GM20431 (cell line): ENCODE data around the gene GPR173.

ENCODE experiments used
- in situ Hi-C: fragments of 300-500 bp; cut with MseI, MboI; formaldehyde crosslinking; loops from one replicate; pipeline ENCODE4 v1.15.0; 2020; ENCODE audit warnings: low sequenced_read_pairs; ENCODE audit not compliant: unreplicated experiment

Gene GPR173

GRCh38 chrX:53048169-53049126 is at the start of gene GPR173:
TSS of gene GPR173 (plus strand) at chrX:53048789. CDS start at chrX:53076622, 27,833 bp downstream.
- in situ Hi-C loops, result no loop called here

DNA sequence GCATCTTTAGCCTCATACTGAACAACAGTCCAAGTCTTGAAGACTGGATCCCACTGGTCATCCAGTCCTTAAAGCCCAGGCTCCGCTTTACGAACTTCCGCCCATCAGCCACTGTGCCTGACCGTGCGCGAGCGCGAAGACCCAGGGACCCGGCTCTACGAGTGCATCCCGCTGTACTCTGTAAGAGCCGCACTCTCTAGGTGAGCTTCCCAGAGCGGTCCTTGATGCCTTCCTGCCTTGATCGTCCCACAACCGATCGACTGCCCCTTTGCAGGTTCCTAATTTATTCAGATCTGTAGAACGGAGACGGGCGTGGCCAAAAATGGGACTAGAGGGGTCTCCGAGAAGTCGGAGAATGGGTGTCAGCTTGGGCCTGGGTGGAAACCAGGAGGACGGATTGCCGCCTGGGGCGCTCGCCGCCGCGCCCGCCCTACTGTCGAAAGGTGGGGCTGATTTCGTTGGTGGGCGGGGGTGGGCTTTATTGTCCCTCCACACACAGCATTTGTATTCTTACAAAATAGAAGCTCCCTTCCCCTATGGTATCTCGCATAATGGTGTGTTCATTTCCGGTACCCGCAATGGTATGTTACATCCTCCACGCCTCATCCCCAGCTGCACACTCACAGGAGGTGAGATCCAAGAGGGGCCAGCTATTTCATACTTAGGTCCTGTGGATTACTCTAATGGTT is 48.0 kb upstream of the GPR173 start:
- in situ Hi-C loops, result no loop called here

- in situ Hi-C loops, result no loop called here
These were observed 46.6 kb upstream of the GPR173 start for GRCh38 chrX:53001958-53002357.

- in situ Hi-C loops, result no loop called here
These were observed 45.5 kb upstream of the GPR173 start for GRCh38 chrX:53003111-53003510.

DNA sequence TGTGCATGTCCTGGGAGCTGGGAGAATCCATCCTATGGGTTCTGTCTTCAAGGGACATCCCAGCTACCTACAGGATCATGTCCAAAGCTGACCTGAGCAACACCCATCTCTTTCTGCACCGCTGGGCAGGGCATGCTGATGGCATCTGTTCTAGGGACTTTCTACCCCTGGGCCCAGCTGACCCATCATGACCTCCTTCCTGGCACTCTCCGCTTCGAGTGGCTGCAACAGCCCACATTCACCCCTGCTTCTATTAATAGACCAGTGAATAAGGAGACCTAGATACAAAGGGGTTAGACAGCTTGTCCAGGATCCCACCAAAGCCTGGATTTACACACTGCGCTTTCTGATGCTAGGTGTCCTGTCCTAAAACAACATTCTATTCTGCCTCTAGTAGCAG is 44.6 kb upstream of the GPR173 start:
- in situ Hi-C loops, result no loop called here

GRCh38 chrX:53004811-53005210 is 43.8 kb upstream of the GPR173 start:
- in situ Hi-C loops, result no loop called here

DNA sequence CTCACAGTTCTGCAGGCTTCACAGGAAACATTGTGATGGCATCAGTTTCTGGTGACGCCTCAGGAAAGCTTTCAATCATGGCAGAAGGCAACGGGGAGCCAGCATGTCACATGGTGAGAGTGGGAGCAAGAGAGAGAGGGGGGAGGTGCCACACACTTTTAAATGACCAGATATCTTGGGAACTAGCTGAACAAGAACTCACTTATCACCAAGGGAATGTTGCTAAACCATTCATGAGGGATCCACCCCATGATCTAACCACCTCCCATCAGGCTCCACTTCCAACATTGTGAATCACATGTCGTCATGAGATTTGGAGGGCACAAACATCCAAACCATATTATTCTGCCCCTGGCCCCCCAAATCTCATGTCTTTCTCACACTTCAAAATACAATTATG is 43.3 kb upstream of the GPR173 start:
- in situ Hi-C loops, result no loop called here

- in situ Hi-C loops, result no loop called here
These were observed 39.6 kb upstream of the GPR173 start for GRCh38 chrX:53009032-53009431.

- in situ Hi-C loops, result no loop called here
These were observed 35.3 kb upstream of the GPR173 start for GRCh38 chrX:53013291-53013690.

- in situ Hi-C loops, result no loop called here
These were observed 30.0 kb upstream of the GPR173 start for GRCh38 chrX:53018627-53019026.

DNA sequence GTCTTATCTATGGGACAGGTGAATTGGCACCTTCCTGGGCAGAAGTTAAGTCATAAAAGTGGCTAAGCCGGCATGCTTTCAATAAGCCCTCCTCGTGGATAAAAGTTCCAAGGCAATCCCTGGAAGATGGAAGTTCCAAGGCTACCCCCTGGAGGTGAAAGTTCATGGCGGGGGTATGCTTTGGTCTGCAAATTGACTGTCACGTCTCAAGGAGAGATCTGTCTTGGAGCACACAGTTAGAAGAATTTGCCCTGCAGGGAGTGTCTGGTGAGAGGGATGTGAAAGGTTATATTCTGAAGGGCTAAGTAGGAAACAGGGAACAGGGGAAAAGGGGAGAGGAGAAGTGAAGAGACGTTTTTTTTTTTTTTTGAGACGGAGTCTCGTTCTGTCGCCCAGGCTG is 26.2 kb upstream of the GPR173 start:
- in situ Hi-C loops, result no loop called here

GRCh38 chrX:53028678-53029077 is 19.9 kb upstream of the GPR173 start:
- in situ Hi-C loops, result no loop called here

DNA sequence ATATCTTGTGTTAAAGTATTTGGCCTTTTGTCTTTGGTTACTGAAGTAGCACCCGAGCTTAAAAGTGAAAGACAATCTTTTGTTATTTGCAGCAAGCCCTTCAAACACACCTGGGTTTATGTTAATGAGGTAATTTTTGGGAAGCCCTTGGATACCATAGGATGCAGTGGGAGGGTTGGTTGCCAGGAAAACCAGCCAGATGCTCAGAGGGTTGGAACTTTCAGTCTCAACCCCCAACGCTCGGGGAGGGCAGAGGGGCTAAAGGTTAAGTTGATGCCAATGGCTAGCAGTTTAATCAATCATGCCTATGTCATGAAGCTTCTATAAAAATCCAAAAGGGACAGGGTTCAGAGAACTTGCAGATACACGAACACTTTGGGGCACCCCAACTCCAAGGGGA is 17.2 kb upstream of the GPR173 start:
- in situ Hi-C loops, result no loop called here

- in situ Hi-C loops, result no loop called here
These were observed 12.4 kb upstream of the GPR173 start for GRCh38 chrX:53036149-53036548.

GRCh38 chrX:53039236-53039635 is 9.4 kb upstream of the GPR173 start:
- in situ Hi-C loops, result no loop called here

- in situ Hi-C loops, result no loop called here
These were observed 3.6 kb upstream of the GPR173 start for GRCh38 chrX:53044995-53045394.

DNA sequence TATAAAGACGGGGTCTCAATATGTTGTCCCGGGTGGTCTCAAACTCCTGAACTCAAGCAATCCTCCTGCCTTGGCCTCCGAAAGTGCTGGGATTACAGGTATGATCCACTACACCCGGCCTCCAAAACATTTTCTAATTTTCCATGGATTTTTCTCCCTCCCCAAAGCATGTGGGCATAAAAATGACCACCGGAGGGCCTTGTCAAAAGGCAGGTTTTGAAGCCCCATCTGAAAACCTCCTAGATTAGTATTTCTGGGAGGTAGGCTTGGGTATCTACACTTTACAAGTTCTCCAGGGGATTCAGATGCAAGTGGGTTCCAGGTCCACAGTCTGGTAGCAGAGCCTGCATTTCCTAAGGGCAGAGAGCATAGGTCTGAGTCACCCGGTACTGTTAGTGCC is 1.4 kb upstream of the GPR173 start:
- in situ Hi-C loops, result no loop called here

DNA sequence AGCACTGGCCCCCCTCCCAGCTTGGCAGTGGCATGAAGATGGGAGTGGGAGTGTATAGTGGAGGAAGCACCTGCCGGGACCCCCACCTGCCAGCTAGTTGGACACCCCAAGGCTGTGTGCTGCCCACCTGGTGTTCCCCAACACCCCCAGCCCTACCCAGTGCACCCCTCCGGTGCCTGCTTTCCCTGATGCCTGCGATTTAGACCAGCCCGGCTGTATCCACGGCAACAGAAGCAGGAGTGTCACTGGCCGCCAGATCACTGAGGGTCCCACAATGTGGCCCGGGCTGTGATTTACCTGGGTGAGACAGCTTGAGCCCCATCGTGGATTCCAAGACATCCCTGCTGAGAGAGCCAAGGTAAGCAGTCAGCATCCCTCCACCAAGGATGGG is 533 bp downstream of the GPR173 start:
- in situ Hi-C loops, result no loop called here

DNA sequence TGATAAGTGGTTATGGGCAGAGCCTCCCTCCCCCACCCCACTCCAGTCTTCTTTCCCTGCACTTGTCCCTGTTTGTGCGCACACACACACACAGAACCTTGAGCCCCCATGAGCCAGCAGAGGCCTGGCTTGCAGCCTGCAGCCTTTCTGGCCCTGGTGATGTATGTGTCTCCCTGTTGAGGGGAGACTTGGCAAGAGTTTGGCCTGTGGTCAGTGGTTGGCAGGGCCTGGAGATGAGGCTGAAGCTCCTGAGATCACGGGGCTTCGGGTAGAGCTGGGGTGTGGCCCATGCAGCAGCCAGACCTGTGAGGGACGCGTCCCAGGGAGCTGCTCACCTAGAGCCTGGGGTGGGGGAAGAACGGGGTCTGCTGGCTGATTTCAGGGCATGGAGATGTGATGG is 2.3 kb downstream of the GPR173 start:
- in situ Hi-C loops, result no loop called here

DNA sequence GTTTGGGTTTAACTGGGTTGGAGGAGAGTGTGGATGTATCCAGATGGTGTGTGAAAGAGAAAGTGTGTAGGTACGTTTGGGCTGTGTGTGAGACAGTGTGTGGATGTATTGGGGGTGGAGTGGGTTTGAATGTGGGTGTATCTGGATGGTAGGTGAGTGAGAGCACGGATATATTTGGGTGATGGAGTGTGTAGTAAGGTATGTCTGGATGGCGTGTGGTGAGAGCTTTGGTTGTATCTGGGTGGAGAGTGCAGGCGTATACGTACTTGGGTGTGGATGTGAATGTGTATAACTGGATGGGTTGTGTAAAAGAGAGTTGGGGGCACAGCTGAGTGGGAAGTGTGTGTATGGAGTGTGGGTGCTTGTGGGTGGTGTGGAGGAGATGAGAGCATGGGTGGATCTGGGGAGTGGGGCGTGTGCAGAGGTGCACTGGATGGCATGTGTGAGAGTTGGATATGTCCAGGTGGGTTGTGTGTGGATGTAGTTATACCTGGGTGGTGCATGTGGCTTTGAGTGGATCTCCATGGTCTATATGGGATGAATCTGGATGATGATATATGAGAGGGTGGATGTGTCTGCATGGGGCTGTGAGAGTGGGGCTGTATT is 6.8 kb downstream of the GPR173 start:
- in situ Hi-C loops, result no loop called here

- in situ Hi-C loops, result no loop called here
These were observed 7.7 kb downstream of the GPR173 start for GRCh38 chrX:53056292-53056691.
